Hepatocyte (in vitro differentiated cells): ENCODE data around the gene JMJD4. TPM values are rescaled to one million over a fixed set of nuclear protein-coding genes. Genes with fewer than 3 reads are reported as not detected.

Experiments used
- DNase-seq: peaks from one replicate; pipeline ENCODE4 v3.0.0-alpha.2; 2016; ENCODE audit warnings: low spot score
- H2AFZ ChIP-seq: fragments of 200-600 bp; sonication (generic); 2 replicates; pipeline ENCODE4 v1.6.0; 2016; ENCODE audit warnings: antibody characterized with exemption, mild to moderate bottlenecking
- H3K27ac ChIP-seq: fragments of 200-600 bp; sonication (generic); 2 replicates; pipeline ENCODE4 v1.5.1; 2016; ENCODE audit warnings: mild to moderate bottlenecking
- H3K27me3 ChIP-seq: fragments of 200-600 bp; sonication (generic); 2 replicates; pipeline ENCODE4 v1.6.1; 2016
- H3K36me3 ChIP-seq: fragments of 200-600 bp; sonication (generic); replicated peaks from 2 replicates; pipeline ENCODE4 v1.5.1; 2016; ENCODE audit warnings: low read depth; ENCODE audit not compliant: insufficient read depth
- H3K4me1 ChIP-seq: fragments of 200-600 bp; sonication (generic); 2 replicates; pipeline ENCODE4 v1.5.1; 2016; ENCODE audit warnings: mild to moderate bottlenecking, moderate library complexity; ENCODE audit not compliant: insufficient read depth
- H3K4me2 ChIP-seq: fragments of 200-600 bp; sonication (generic); 2 replicates; pipeline ENCODE4 v1.6.0; 2016
- H3K4me3 ChIP-seq: fragments of 200-600 bp; sonication (generic); 2 replicates; pipeline ENCODE4 v1.5.1; 2016; ENCODE audit warnings: mild to moderate bottlenecking
- H3K79me2 ChIP-seq: fragments of 200-600 bp; sonication (generic); 2 replicates; pipeline ENCODE4 v1.6.0; 2017; ENCODE audit warnings: mild to moderate bottlenecking
- H3K9me2 ChIP-seq: fragments of 200-600 bp; sonication (generic); replicated peaks from 2 replicates; pipeline ENCODE4 v1.6.0; 2017; ENCODE audit warnings: mild to moderate bottlenecking; ENCODE audit not compliant: insufficient read depth
- H3K9me3 ChIP-seq: fragments of 200-600 bp; sonication (generic); 2 replicates; pipeline ENCODE4 v1.5.1; 2016; ENCODE audit warnings: low read depth, mild to moderate bottlenecking
- H4K20me1 ChIP-seq: fragments of 200-600 bp; sonication (generic); 2 replicates; pipeline ENCODE4 v1.6.0; 2016; ENCODE audit warnings: mild to moderate bottlenecking; ENCODE audit not compliant: insufficient read depth, poor library complexity, severe bottlenecking
- CTCF ChIP-seq: fragments of 200-600 bp; sonication (generic); IDR thresholded peaks from 2 replicates; pipeline ENCODE4 v1.5.1; 2016; ENCODE audit warnings: antibody characterized with exemption, mild to moderate bottlenecking; ENCODE audit not compliant: poor library complexity
- EZH2 ChIP-seq: fragments of 200-600 bp; sonication (generic); IDR thresholded peaks from 2 replicates; pipeline ENCODE4 v1.6.1; 2016; ENCODE audit warnings: antibody characterized with exemption, mild to moderate bottlenecking, borderline replicate concordance
- EZH2phosphoT487 ChIP-seq: fragments of 200-600 bp; sonication (generic); IDR thresholded peaks from one replicate; pipeline ENCODE4 v1.6.1; 2018; ENCODE audit warnings: antibody characterized with exemption, mild to moderate bottlenecking, low read depth, moderate library complexity; ENCODE audit not compliant: unreplicated experiment, severe bottlenecking
- WGBS: methylation state at CpG from one replicate; pipeline ENCODE4 v1.1.6; 2016; ENCODE audit warnings: low lambda C conversion rate; ENCODE audit errors: missing lambda C conversion rate; 5-methylcytosine and 5-hydroxymethylcytosine counted together
- polyA plus RNA-seq: library from polyadenylated mRNA; unstranded; fragments of >200 nt; fragmentation: Nextera tagmentation; extraction: Ambion mirVana; gene quantifications from 2 replicates; pipeline ENCODE4 v1.2.1, GENCODE V29; 2016
- total RNA-seq: library from RNA; depleted of rRNA; stranded (reverse); fragments of >200 nt; gene quantifications from 2 replicates; pipeline ENCODE4 v1.2.3, GENCODE V29; 2014

The JMJD4 gene
- total and polyA plus RNA-seq, 2 experiments from 2014 or later: 21.3 to 31.2 TPM

GRCh38 chr1:227775841-227776240 is 40.7 kb upstream of the JMJD4 start:
- Histone ChIP-seq H3K36me3 (no peaks in the 10 kb centered on the region), H3K4me1 (no peaks in the 10 kb centered on the region), H3K4me3 (no peak overlapping the region), H4K20me1 (no peaks in the 10 kb centered on the region), H3K79me2 (no peaks in the 10 kb centered on the region), H3K27me3 (no peaks in the 10 kb centered on the region), H3K27ac (no peak overlapping the region), H3K9me2 (no peaks in the 10 kb centered on the region), H3K9me3 (no peaks in the 10 kb centered on the region), H3K4me2 (no peak overlapping the region), H2AFZ (no peak overlapping the region)
- TF ChIP-seq EZH2phosphoT487 (no peak), EZH2 (no peak)
- WGBS: 96% methylated on average over 10 of the region's 10 CpGs
- DNase-seq: no peak

- Histone ChIP-seq H3K9me3 (no peaks in the 10 kb centered on the region), H3K36me3 (no peaks in the 10 kb centered on the region), H3K4me2 (no peak overlapping the region), H3K4me1 (no peaks in the 10 kb centered on the region), H2AFZ (no peak overlapping the region), H3K79me2 (no peaks in the 10 kb centered on the region), H3K27me3 (no peaks in the 10 kb centered on the region), H3K27ac (no peak overlapping the region), H3K4me3 (no peak overlapping the region), H3K9me2 (no peaks in the 10 kb centered on the region), H4K20me1 (no peaks in the 10 kb centered on the region)
- 85% methylated on average over 39 of the region's 42 CpGs for WGBS
- TF ChIP-seq CTCF (no peak), EZH2phosphoT487 (no peak), EZH2 (no peak)
- no peak for DNase-seq
Measured at GRCh38 chr1:227774821-227775661, 39.9 kb upstream of the JMJD4 start.

- no peak for DNase-seq
- H3K9me2 ChIP-seq: no peaks in the 10 kb centered on the region
- no peak for TF ChIP-seq EZH2
- TF ChIP-seq EZH2phosphoT487: no peak
- no peak for TF ChIP-seq CTCF
- no peaks in the 10 kb centered on the region for H3K9me3 ChIP-seq
- WGBS: 95% methylated on average over 13 of the region's 13 CpGs
- H3K36me3 ChIP-seq: no peaks in the 10 kb centered on the region
- no peak overlapping the region for H3K4me2 ChIP-seq
- H3K27ac ChIP-seq: no peak overlapping the region
- no peaks in the 10 kb centered on the region for H4K20me1 ChIP-seq
- no peaks in the 10 kb centered on the region for H3K4me1 ChIP-seq
- H3K4me3 ChIP-seq: no peak overlapping the region
- H3K79me2 ChIP-seq: no peaks in the 10 kb centered on the region
- no peaks in the 10 kb centered on the region for H3K27me3 ChIP-seq
- H2AFZ ChIP-seq: no peak overlapping the region
Measured at GRCh38 chr1:227774051-227774731, 39.1 kb upstream of the JMJD4 start.

GRCh38 chr1:227773558-227773957 is 38.5 kb upstream of the JMJD4 start:
- H3K9me2 ChIP-seq: no peaks in the 10 kb centered on the region
- H3K79me2 ChIP-seq: no peaks in the 10 kb centered on the region
- H3K4me2 ChIP-seq: no peak overlapping the region
- no peak for DNase-seq
- H3K27ac ChIP-seq: no peak overlapping the region
- no peak overlapping the region for H3K4me3 ChIP-seq
- peaks cover 3% of the 10 kb centered on the region for H3K36me3 ChIP-seq
- H3K27me3 ChIP-seq: no peaks in the 10 kb centered on the region
- no peaks in the 10 kb centered on the region for H4K20me1 ChIP-seq
- H3K4me1 ChIP-seq: no peaks in the 10 kb centered on the region
- 96% methylated on average over 15 of the region's 15 CpGs for WGBS
- H2AFZ ChIP-seq: no peak overlapping the region
- no peak for TF ChIP-seq CTCF
- TF ChIP-seq EZH2phosphoT487: no peak
- TF ChIP-seq EZH2: no peak
- H3K9me3 ChIP-seq: no peaks in the 10 kb centered on the region
